HG02571 (cell line): ENCODE data around the gene SYS1.

Source experiments
- ATAC-seq: cut with Tn5 transposase; IDR thresholded peaks from one replicate; pipeline ENCODE4 v1.9.1; 2021; ENCODE audit warnings: mild to moderate bottlenecking, moderate library complexity; ENCODE audit not compliant: unreplicated experiment

SYS1 gene

GRCh38 chr20:45355209-45356084 is 7.5 kb upstream of the SYS1 start:
- ATAC-seq = no peak

- ATAC-seq = no peak
Observed at GRCh38 chr20:45358282-45359068, 4.5 kb upstream of the SYS1 start.

GRCh38 chr20:45359069-45359405 is 3.9 kb upstream of the SYS1 start:
- no peak for ATAC-seq

GRCh38 chr20:45359406-45360148 is 3.4 kb upstream of the SYS1 start:
- no peak for ATAC-seq

GRCh38 chr20:45361793-45362192 is 1.2 kb upstream of the SYS1 start:
- ATAC-seq = no peak

DNA sequence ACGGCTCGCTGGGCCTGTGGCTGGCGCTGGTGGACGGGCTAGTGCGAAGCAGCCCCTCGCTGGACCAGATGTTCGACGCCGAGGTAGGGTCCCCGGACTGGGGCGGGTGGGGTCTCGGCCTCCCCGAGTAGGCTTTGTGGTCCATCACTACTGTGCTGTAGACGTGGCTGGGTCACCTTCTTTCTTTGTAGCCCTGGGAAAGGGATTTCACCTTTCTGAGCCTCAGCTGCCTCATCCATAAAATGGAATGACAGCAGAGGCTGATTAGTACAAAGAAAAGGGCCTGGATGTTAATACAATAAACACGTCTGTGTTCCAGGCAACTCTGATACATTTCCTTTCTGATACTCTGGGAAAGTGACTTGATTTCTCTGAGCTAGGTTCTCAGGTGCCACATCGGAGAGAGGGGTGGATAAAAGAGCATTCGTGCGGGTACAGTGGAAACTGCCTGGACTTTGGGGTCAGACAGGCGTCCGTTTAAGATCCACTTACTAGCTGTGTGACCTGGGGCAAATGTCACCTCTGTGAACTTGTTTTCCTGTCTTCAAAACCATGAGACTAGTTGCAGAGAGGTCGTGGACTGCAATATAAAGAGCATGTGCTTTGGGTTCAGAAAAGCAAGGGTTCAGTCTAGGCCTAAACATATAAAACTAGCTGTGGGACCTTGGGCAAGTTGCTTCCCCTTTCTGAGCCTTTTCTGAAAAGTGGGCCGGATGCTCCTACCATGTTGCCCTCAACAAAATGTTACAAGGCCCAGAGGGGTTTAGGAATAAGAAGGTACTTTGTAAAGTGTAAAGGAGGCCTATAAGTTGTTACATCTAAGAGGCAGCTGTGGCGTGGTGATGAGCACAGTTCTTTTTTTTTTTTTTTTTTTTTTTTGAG is 896 bp downstream of the SYS1 start:
- no peak for ATAC-seq

DNA sequence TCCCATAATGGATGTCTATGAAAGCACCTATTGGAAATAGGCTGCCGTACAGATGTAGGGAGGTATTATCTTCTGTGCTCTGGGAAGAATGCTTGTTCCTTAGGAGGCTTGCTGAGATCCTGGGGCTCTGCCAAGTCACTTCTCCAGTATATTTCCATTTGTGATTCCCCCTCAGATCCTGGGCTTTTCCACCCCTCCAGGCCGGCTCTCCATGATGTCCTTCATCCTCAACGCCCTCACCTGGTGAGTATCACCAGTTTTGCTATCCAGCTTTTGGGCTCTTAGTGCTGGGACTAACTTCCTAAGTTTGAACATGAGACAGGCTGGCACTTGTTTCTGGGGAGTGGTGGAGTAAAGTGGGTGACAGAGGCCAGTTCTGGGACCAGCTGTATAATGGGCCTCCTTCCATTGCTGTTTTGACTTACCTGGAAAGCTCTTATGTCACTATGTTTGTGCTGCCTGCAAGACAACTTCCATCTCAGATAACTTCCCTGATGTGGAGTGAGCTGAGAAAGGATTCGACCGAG is 2.6 kb downstream of the SYS1 start:
- ATAC-seq = no peak

GRCh38 chr20:45366192-45366591 is 3.2 kb downstream of the SYS1 start:
- ATAC-seq = no peak

DNA sequence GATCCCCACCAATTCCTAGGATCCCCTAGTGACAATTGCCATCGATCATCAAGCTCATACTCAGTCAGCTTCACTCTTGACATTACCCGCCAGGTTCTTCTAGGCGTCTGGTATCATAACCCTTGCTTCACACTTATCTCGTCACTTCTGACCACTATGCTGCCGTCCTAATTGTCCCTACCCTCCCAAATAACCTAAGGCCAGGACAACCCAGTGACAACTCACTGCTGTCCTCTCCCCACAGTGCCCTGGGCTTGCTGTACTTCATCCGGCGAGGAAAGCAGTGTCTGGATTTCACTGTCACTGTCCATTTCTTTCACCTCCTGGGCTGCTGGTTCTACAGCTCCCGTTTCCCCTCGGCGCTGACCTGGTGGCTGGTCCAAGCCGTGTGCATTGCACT is 3.7 kb downstream of the SYS1 start:
- ATAC-seq = no peak

DNA sequence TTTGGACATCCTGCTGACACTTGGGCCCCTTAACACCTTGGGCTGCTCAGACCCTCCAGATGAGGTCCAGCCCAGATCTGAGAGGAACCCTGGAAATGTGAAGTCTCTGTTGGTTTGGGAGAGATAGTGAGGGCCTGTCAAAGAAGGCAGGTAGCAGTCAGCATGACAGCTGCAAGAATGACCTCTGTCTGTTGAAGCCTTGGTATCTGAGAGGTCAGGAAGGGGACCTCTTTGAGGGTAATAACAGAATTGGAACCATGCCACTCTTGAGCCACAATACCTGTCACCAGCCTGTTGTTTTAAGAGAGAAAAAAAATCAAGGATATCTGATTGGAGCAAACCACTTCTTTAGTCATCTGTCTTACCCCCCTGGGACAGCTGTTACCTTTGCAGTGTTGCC is 4.2 kb downstream of the SYS1 start:
- no peak for ATAC-seq

GRCh38 chr20:45368221-45368980 is 5.4 kb downstream of the SYS1 start:
- ATAC-seq = peak; percentile 71

- ATAC-seq = no peak
Observed at GRCh38 chr20:45370571-45371160, 7.7 kb downstream of the SYS1 start.

GRCh38 chr20:45372241-45372640 is 9.3 kb downstream of the SYS1 start:
- no peak for ATAC-seq

GRCh38 chr20:45372646-45373352 is 9.8 kb downstream of the SYS1 start:
- ATAC-seq = no peak

DNA sequence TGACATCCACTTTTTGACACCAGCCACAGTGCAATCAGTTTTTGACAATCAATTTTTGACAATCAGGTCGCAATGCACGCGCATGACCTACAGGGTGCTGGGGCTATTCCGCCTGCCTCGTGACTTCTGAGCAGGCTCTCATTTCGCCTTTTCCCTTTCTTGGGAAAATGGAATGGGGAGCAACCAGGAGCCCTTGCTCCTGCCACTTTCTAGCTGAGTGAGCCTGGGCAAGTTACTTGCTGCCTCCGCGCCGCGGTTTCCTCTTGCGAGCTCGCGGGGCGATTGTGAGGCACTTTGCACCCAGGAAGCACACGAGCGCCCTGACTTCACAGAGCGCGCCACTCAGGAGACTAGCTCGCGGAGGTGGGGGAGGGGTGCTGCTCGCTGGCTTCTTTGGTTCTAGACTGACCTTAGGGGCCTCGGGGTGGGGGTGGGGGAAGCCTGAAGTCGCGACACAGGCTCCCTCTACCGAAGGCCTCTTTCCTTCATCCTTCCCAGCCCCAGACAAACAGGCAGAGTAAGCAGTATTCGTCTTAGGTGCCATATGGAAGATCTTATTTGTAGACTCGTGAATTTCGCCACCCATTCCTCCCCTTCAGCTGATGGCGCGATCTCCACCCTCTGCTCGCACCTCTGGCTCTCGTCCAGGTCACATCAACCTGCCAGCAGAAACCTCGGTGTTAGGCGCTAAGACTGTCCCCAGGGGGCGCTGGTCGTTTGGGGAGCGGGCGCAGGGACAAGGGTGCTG is 10.6 kb downstream of the SYS1 start:
- peak; percentile 81 for ATAC-seq

DNA sequence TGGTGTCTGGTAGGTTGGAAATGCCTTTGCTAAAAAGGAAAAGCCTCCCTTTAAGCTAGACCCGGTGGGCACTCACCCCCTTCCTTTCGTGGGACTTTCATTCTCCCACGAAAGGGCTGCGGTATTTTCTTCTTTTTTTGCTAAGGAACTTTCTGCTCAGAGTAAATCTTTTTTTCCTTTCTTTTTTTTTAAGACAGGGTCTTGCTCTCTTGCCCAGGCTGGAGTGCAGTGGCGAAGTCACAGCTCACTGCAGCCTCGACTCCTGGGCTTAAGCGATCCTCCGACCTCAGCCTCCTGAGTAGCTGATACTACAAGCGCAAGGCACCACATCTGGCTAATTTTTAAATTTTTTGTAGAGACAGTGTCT is 11.1 kb downstream of the SYS1 start:
- ATAC-seq = no peak

GRCh38 chr20:45374966-45375365 is 12.0 kb downstream of the SYS1 start:
- no peak for ATAC-seq

GRCh38 chr20:45377269-45377668 is 14.3 kb downstream of the SYS1 start:
- no peak for ATAC-seq
